K562 treated with DMSO at 1 percent for 24 hours (cell line): ENCODE results near the gene STAC. TPM values are rescaled to one million over a fixed set of nuclear protein-coding genes. Genes with fewer than 3 reads are reported as not detected.

Experiments
- total RNA-seq: library from RNA; unstranded; fragments of 300-600 nt; gene quantifications from 2 replicates; pipeline ENCODE4 v1.2.3, GENCODE V29; 2022; ENCODE audit warnings: low read depth; ENCODE audit not compliant: insufficient read depth

STAC gene, protein sequence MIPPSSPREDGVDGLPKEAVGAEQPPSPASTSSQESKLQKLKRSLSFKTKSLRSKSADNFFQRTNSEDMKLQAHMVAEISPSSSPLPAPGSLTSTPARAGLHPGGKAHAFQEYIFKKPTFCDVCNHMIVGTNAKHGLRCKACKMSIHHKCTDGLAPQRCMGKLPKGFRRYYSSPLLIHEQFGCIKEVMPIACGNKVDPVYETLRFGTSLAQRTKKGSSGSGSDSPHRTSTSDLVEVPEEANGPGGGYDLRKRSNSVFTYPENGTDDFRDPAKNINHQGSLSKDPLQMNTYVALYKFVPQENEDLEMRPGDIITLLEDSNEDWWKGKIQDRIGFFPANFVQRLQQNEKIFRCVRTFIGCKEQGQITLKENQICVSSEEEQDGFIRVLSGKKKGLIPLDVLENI
- total RNA-seq = not detected in 2 replicates

DNA sequence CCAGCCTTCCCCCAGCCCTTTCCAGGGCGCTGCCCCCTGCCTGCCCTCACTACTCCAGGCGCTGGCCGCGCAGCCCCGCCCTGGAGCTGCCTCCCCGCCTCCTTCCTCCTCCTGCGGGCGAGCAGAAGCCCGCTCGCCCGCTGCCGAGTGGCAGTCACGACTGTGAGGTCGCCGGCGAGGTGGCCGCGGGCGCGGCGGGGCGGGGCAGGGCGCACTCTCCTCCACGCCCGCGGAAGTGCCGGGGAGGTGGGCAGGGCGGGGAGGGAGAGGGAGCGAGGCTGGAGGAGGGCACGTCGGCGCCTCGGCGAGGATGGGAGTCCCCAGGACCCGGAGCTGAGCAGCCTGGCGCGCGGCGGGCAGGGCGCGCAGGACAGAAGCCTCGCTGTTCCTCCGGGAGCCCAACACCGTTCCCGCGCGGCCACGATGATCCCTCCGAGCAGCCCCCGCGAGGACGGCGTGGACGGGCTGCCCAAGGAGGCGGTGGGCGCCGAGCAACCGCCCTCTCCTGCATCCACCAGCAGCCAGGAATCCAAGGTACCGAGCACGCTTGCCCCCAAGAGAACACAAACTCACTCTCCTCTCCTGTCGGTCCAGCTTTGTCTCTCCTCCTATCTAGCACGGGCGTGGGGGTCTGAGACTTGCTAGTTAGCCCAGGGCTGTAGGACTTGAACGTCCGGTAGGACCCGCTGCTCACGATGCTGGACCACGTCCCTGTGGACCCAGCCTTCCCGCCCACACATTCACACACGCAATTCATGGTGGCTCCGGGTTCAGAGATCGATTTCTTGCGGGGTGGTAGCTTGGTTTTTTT lies at the start of gene STAC:
Gene STAC (plus strand): TSS at position 284 of the 811 bp plus-strand sequence. CDS start 140 bp downstream, at position 424.

